ENCODE data around the gene ADAMTS18.

ADAMTS18 gene

DNA sequence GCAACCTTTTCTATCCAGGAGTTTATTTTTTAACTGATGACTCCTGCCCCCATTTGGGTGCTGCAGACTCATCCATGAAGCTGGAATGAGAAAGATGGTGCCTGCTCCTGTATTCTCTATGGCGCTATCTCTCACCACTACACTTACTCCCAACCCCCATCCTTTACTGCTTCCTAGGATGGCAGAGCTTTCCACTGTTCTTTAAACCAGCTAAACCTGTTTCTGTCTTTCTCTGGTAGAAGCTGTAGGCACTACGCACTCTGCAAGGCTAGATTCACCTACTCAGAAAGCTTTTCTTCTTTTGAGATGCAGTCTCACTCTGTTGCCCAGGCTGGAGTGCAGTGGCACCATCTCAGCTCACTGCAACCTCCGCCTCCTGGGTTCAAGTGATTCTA is 47.0 kb downstream of the ADAMTS18 start:
- no peak for DNase-seq
- no peak for ATAC-seq

DNA sequence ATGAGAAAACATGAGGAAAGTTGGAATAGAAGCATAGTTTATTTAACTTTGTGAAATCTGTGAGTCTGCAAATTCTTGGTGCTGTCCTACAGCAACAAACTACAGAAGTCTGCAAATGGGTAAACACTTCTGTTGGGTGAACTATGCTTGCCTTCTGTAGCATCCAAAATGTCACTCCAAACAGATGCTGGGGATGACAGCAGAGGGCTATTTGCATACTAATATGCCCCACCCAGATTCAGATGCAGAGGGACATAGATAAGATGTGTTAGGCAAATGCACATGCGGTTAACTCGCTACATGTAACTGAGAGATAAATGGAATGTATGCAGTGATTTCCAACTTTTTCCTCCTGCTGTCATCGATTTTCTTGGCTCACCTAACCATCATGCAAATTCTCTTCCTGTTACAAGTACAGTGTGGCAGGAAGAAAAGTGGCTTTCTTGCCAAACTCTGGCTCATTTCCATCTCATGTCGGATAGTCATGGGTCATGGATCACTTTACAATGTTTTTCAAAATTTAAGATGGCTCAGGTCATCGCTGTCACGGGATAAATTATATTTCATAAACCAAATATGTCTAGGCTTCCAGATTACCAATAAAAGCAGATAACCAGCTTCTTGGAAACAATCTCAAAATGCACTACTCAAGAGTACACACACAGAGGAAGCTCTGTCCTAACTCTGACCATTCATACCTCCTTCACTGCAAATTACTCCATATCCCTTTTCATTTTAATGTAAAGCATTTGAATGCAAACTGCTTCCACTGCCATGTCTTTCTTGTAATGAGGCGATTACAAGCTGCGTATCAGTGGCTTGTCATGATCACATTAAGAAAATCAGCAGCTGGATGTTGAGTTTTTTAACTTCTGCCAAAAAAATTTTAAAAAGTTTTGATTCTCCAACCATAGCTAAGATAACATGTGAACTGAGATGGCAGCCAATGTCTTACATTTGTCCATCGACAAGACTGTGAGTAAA is 47.7 kb downstream of the ADAMTS18 start:
- DNase-seq, result no peak
- no peak for ATAC-seq

DNA sequence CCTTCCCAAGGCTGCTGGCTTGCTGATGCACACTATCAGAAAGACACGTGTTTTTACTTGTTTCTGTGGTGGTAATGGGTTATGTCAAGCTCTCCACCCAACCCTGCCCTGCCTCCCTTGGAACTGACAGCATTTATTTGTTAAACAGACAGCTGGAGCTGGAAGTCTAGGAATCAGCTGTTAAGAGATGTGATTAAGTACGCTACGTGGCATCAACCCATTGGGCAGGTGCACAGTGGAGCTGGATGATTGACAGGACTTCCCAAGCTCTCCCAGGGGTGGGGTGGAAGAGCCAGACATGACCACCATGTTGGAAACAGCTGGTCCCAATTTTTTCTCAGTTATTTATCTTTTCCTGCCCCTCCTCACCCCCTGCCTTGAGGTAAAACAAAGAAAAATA is 49.4 kb downstream of the ADAMTS18 start:
- ATAC-seq, result no peak
- DNase-seq, result no peak

DNA sequence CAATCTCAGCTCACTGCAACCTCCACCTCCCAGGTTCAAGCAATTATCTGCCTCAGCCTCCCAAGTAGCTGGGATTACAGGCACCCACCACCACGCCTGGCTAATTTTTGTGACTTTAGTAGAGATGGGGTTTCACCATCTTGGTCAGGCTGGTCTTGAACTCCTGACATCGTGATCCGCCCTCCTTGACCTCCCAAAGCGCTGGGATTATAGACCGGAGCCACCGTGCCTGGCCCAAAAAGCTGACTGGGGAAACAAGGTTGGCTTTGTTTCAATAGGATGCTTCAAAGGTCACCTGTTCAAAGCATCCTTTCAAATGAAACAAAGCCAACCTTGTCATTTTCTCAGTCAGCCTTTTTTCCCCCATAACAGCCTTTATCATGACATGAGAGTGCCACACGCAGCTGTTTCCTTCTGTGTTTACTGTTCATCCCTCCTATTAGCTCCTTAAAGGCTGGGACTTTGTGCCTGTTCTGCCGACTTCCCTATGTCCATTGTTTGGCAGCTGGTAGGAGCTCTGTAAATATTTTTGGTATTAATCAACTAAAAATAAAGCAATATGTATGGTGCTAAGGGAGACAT is 51.1 kb downstream of the ADAMTS18 start:
- DNase-seq, result no peak
- no peak for ATAC-seq

GRCh38 chr16:77376358-77376757 is 58.5 kb downstream of the ADAMTS18 start:
- no peak for ATAC-seq
- no peak for DNase-seq

DNA sequence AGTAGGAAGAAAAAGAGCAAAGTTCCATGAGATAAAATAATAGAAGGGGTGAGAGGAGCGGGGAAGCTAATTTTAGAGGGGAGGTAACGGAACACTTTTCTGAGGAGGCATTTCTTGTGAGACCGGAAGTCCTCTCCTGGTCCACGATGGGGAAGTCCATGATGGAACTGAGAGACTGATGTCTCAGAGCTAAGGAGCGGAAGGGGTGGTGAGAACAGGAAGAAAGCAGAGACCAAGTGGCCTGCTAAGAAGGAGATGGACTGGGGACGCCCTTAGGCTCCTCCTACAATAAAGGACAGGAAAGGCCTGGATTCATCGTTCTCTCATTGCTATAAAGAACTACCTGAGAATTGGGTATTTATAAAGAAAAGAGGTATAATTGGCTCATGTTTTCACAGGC is 59.4 kb downstream of the ADAMTS18 start:
- ATAC-seq (no peak), DNase-seq (no peak)

DNA sequence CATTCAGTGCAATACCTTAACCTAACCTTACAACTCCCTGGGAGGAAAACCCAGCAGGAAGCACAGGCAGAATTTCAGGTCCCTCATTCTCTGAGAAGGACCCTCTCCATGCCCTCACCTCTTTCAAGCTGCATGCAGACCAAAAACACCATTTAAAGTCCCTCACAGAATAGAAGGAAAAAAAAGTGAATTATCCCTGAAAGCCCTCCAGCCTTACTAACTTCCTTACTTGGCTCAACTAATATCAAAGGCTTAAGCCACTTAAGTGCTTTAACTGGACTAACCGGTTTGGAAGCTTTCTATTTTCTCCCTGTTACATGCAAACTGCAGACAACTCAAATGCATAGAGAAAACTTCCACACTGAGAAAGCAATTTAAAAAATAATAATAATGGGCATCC is 60.5 kb downstream of the ADAMTS18 start:
- DNase-seq, result no peak

DNA sequence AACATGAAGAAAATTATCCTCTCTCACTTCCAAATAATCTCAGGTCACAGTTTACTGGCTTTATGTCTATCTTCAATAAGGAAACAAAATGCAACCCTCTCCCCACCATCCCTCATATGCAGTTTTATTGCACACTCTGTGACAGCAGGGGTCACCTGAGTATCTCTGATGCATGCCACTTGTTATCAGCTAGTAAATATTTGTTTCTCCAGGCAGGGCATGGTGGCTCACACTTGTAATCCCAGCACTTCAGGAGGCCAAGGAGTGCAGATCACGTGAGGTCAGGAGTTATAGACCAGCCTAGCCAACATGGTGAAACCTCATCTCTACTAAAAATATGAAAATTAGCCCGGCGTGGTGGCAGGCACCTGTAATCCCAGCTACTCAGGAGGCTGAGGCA is 61.1 kb downstream of the ADAMTS18 start:
- DNase-seq (no peak), ATAC-seq (no peak)

More for the DNA sequence above, 60.5 kb downstream of the ADAMTS18 start:
- ATAC-seq, result no peak

- no peak for ATAC-seq
- no peak for DNase-seq
Measured at GRCh38 chr16:77364770-77365169, 70.1 kb downstream of the ADAMTS18 start.

DNA sequence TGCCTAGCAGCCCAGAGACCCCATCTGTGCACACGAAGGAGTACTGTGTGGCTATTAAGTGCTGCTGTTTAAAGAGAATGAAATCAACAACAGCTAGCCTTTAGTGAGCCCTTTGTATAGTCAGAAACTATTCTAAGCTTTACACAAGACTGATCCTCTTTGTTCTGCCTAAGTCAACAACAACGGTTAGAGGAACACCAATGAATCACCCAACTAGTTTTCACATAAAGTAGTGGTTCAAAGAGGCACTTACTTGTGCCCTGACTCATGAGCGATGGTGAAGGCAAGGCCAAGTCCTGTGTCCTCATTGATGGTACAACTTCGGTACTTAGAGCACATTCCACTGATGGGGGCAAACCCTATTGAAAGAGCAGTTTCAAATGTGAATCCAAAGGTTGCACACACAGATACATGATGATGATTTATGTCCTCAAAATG is 75.8 kb downstream of the ADAMTS18 start:
- DNase-seq (no peak), ATAC-seq (no peak)

- DNase-seq (no peak), ATAC-seq (no peak)
Measured at GRCh38 chr16:77353587-77354263, 81.1 kb downstream of the ADAMTS18 start.

GRCh38 chr16:77344341-77344740 is 90.5 kb downstream of the ADAMTS18 start:
- no peak for ATAC-seq
- no peak for DNase-seq

- no peak for ATAC-seq
Measured at GRCh38 chr16:77336637-77337036, 98.2 kb downstream of the ADAMTS18 start.

GRCh38 chr16:77335652-77336234 is 99.1 kb downstream of the ADAMTS18 start:
- ATAC-seq, result no peak
- DNase-seq, result no peak

More at GRCh38 chr16:77336637-77337036, 98.2 kb downstream of the ADAMTS18 start:
- no peak for DNase-seq

GRCh38 chr16:77332792-77333191 is 102.0 kb downstream of the ADAMTS18 start:
- ATAC-seq (no peak), DNase-seq (no peak)

DNA sequence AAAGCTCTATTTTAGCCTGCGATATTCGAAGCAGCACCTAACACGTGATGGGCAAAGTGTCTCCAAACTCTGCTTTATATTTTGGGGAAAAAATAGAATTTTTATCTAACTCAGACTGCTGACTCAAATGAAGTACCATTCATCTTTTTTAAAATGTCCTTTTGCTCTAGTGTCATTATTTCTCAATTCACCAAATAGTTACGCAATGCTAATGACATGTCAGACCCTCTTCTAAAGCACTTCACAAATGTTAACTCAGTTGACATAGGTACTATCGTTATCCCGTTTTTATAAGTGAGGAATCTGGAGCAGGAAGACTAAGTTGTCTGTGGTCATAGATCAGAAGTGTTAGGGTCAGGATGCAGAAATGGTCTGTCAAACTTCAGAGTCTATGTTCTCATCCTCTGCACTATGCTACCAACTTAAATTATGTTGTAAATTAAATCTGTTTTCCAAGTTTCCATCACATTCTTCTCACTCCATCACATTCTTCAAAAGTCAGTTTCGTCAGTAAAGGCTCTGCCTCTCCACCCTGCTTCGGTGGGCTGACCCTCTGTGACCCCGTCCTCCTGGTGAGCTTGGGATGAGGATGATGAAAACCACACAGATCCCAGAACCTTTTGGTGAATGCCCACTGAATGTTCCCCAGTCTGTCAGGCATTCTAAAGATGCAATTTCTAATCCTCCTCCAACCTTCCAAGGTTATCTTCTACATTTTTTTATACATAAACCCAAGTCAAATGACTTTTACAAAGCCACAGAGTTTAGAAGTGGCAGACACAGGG is 102.8 kb downstream of the ADAMTS18 start:
- ATAC-seq (no peak), DNase-seq (no peak)

GRCh38 chr16:77331043-77331442 is 103.8 kb downstream of the ADAMTS18 start:
- no peak for DNase-seq
- no peak for ATAC-seq

DNA sequence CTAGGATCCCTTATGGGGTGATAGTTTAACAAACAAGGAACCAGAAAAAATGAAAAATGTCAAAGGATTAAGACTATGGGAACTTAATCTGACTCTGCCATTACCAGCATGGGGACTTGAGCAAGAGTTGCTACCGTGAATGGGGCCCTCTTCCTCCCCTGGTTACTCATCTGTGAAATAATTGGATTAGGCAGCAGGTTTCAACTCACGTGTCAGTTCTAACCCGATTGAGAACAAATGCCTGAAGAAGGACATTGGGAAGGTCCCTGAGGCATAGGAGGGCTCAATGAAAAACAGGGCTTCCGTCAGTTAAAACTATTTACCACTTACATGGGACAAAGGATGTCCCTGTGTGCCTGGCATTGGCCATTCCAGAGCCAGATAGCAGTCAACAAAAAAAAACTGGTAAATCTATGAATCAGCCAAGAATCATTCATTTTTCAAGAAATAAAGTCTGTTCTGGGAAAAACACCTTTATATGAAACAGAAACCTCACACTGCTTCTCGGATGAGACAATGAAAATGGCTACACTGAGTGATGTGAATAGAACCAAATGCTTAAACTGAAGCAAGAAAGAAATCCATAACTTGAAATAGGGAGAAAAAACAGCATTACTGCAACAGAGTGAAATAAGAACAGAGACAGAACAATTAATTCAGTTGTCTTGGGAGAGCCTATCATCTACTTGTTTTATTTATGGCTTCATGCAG is 104.3 kb downstream of the ADAMTS18 start:
- DNase-seq (no peak), ATAC-seq (no peak)

GRCh38 chr16:77328768-77329167 is 106.1 kb downstream of the ADAMTS18 start:
- no peak for DNase-seq
- ATAC-seq, result no peak

DNA sequence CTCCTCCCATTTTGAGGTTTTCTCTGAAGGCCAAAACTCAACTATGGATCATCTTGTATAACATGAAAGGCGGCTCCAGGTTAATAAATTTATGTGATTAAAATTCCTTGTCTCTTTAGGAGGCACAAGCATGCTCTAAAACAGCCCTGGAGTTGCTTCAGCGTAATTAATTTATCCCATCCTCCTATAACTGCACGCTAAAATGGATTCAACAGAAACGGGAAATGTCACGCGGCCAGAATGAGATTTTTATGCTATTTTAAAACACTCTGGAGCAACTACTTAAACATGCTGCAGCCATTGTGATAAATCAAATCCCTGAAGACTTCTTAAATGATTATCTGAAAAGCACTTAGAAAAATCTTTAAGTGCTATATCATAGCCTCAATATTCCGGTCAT is 106.6 kb downstream of the ADAMTS18 start:
- DNase-seq, result no peak
- ATAC-seq, result no peak

DNA sequence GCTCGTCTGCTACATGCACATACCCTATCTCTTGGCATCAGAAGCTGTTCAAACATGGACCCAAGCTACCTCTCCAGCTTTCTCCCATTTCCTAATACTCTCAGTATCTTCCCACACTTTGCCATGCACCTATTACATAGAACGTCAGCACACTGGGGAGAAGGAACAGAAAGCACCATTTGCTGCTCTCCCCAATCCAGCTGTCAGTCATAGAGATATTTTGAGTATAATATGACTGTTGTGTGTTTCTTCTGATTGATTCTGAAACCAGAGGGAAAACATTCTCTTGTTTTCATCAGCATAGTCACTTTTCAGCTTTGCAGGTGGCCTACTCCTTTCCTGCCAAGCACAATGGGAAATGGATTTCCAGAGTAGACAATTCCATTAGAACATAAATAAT is 107.1 kb downstream of the ADAMTS18 start:
- no peak for DNase-seq
- no peak for ATAC-seq
